Activated naive CD4-positive, alpha-beta T cell treated with anti-CD3 and anti-CD28 coated beads, Interleukin-2, amount 50 U/mL, for 24 hours (primary cell): ENCODE results near the gene STBD1.

ENCODE experiments used
- H3K27ac Mint-ChIP-seq: one replicate; pipeline ENCODE4 v1.8.0; 2021; ENCODE audit warnings: mild to moderate bottlenecking, mixed read lengths
- H3K27me3 Mint-ChIP-seq: one replicate; pipeline ENCODE4 v1.8.0; 2021; ENCODE audit warnings: mixed read lengths
- H3K36me3 Mint-ChIP-seq: one replicate; pipeline ENCODE4 v1.8.0; 2021; ENCODE audit warnings: mixed read lengths
- H3K4me1 Mint-ChIP-seq: one replicate; pipeline ENCODE4 v1.8.0; 2021; ENCODE audit warnings: mixed read lengths
- H3K4me3 Mint-ChIP-seq: one replicate; pipeline ENCODE4 v1.8.0; 2021; ENCODE audit warnings: mild to moderate bottlenecking, mixed read lengths
- H3K9me3 Mint-ChIP-seq: one replicate; pipeline ENCODE4 v1.8.0; 2021; ENCODE audit warnings: mixed read lengths

The STBD1 gene

GRCh38 chr4:76305971-76306881 is at the start of gene STBD1:
TSS of gene STBD1 (plus strand) at chr4:76306733. CDS start at chr4:76306770, 37 bp downstream.
- H3K4me1 Mint-ChIP-seq, result peaks cover 28% of the 10 kb centered on the region
- H3K27ac Mint-ChIP-seq, result no peak within 1 kb of the TSS
- no peaks in the 10 kb centered on the region for H3K9me3 Mint-ChIP-seq
- peak within 1 kb of the TSS; percentile 78 for H3K4me3 Mint-ChIP-seq
- H3K36me3 Mint-ChIP-seq, result no peaks in the 10 kb centered on the region
- H3K27me3 Mint-ChIP-seq, result no peaks in the 10 kb centered on the region

GRCh38 chr4:76256968-76257367 is 49.6 kb upstream of the STBD1 start:
- Mint-ChIP-seq H3K36me3 (no peaks in the 10 kb centered on the region), H3K4me1 (no peaks in the 10 kb centered on the region), H3K9me3 (no peaks in the 10 kb centered on the region), H3K4me3 (no peak overlapping the region), H3K27ac (no peak overlapping the region), H3K27me3 (peaks cover 27% of the 10 kb centered on the region)

- Mint-ChIP-seq H3K4me3 (no peak overlapping the region), H3K27ac (no peak overlapping the region), H3K27me3 (peaks cover 24% of the 10 kb centered on the region), H3K9me3 (no peaks in the 10 kb centered on the region), H3K36me3 (no peaks in the 10 kb centered on the region), H3K4me1 (no peaks in the 10 kb centered on the region)
Measured at GRCh38 chr4:76257824-76258223, 48.7 kb upstream of the STBD1 start.

DNA sequence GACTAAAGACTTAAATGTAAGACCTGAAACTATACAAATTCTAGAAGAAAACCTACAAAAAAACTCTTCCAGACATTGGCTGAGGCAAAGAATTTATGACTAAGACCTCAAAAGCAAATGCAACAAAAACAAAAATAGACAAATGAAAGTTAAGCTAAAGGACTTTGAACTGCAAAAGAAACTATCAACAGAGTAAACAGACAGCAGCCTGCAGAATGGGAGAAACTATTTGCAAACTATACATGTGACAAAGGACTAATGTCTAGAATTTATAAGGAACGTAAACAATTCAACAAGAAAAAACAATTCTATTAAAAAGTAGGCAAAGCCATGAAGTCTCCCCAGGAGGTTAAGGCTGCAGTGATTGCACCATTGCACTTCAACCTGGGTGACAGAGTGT is 46.0 kb upstream of the STBD1 start:
- no peaks in the 10 kb centered on the region for H3K9me3 Mint-ChIP-seq
- no peak overlapping the region for H3K27ac Mint-ChIP-seq
- peaks cover 3% of the 10 kb centered on the region for H3K27me3 Mint-ChIP-seq
- no peak overlapping the region for H3K4me3 Mint-ChIP-seq
- H3K36me3 Mint-ChIP-seq, result no peaks in the 10 kb centered on the region
- H3K4me1 Mint-ChIP-seq, result no peaks in the 10 kb centered on the region

DNA sequence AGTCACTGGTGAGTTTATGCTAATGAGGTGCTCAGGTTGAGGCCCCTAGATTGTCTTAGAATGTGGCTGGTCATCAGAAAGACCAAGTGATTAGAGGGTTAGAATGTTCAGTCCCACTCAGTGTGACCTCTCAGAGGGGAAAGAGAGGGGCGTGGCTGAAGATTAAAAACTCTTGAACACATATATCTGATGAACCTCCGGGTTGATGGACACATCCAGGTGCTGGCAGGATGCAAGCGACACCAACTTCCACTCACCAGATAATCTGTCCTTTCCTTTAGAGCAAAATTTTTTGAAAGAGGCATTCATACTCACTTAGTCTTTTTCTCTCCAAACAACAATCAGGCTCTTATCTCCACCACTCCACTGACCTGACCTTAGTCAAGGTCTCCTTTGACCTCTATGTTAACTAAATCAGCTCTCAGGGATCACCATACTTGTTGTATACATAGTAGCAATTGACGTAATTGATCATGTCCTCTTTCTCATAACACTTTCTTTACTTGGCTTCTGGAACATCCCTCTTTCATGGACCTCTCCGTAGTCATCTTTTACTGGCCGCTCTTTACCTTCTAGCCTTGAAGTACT is 40.8 kb upstream of the STBD1 start:
- no peaks in the 10 kb centered on the region for H3K9me3 Mint-ChIP-seq
- H3K4me1 Mint-ChIP-seq, result no peaks in the 10 kb centered on the region
- no peak overlapping the region for H3K27ac Mint-ChIP-seq
- no peak overlapping the region for H3K4me3 Mint-ChIP-seq
- no peaks in the 10 kb centered on the region for H3K36me3 Mint-ChIP-seq
- H3K27me3 Mint-ChIP-seq, result no peaks in the 10 kb centered on the region

GRCh38 chr4:76266627-76267026 is 39.9 kb upstream of the STBD1 start:
- H3K9me3 Mint-ChIP-seq, result no peaks in the 10 kb centered on the region
- no peaks in the 10 kb centered on the region for H3K4me1 Mint-ChIP-seq
- no peak overlapping the region for H3K27ac Mint-ChIP-seq
- no peaks in the 10 kb centered on the region for H3K27me3 Mint-ChIP-seq
- no peaks in the 10 kb centered on the region for H3K36me3 Mint-ChIP-seq
- H3K4me3 Mint-ChIP-seq, result no peak overlapping the region

- Mint-ChIP-seq H3K27ac (no peak overlapping the region), H3K4me3 (no peak overlapping the region), H3K36me3 (no peaks in the 10 kb centered on the region), H3K9me3 (no peaks in the 10 kb centered on the region), H3K4me1 (no peaks in the 10 kb centered on the region), H3K27me3 (peaks cover under 1% of the 10 kb centered on the region)
Measured at GRCh38 chr4:76267811-76268210, 38.7 kb upstream of the STBD1 start.

DNA sequence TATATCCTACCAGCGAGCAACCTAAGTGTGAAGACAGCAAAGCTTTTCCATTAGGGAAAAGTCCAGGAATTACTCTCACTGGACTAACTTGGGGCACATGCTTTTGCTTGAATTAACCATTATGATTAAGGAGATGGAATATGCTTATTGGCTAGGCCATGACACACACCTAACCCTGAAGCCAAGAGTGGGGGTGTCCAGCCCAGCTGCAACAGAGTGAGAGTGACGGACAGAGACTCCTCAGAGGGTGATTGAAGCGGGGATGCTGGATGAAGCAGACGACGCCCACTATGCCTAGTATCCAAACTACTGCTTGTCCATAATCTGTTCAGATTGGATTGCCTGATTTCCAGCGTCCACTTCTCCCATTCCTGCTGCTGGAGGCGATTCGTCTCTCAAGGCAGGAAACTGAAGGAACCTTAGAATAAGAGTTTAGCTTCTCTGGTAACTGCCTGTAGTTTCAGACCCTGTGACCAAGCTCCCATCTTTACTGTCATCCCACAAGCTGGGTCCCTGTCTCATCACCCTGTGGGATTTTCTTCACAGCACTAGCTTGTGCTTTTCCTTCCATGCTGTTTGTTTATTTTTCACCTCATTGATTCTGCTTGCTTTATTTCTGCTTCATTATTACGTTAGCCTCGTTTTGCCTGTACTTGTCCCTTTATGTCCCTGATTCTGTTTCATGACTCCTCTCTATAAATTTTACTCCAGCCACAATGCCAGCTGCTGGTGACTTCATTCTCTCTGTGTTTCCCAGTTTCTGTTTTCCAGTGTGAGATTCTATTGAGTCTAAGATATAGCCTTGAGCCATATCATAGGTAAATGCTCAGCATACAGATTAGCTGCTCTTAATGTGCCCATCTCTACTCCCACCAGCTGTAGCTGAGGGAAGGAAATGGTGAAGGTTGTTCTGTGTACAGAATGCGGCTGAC is 36.0 kb upstream of the STBD1 start:
- Mint-ChIP-seq H3K4me3 (no peak overlapping the region), H3K4me1 (no peaks in the 10 kb centered on the region), H3K36me3 (no peaks in the 10 kb centered on the region), H3K27ac (no peak overlapping the region), H3K27me3 (peaks cover 2% of the 10 kb centered on the region), H3K9me3 (no peaks in the 10 kb centered on the region)

DNA sequence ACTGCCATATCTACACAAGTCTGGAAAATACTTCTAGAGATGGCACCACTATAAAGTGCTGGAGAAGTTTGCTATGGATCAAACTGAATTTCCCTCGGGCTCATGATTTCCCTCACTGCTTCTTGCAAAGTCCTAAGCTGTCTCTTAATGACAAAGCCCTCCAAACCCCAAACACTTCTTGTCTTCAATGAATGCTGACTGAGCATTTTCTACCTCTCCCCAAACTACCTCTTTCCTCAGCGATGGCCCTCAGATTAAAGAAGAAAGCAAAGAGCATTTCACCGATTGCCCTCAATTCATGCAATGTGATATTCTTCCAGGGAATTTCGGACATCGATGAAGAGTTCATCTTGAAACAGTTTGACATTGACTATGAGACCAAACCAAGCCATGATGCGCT is 35.3 kb upstream of the STBD1 start:
- H3K36me3 Mint-ChIP-seq, result no peaks in the 10 kb centered on the region
- no peaks in the 10 kb centered on the region for H3K4me1 Mint-ChIP-seq
- no peak overlapping the region for H3K27ac Mint-ChIP-seq
- H3K9me3 Mint-ChIP-seq, result no peaks in the 10 kb centered on the region
- H3K4me3 Mint-ChIP-seq, result no peak overlapping the region
- H3K27me3 Mint-ChIP-seq, result peaks cover 2% of the 10 kb centered on the region

DNA sequence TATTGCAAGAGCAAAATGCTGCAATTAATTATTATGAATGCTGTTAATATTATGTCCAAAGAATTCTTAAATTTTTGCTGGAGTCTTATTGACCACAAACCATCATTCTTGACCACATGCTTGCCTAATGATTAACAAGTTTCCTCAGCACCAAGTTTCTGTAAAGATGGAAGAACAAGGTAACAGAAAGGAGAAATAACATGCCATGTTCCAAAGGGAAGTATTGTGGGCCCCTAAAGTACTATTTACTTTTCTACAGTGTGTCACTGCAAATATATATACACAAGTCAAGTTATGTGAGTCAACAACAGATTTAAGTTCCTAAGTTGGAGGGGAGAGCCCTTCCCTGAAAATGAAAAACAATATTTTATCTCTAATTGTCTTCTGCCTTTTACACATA is 34.5 kb upstream of the STBD1 start:
- Mint-ChIP-seq H3K9me3 (no peaks in the 10 kb centered on the region), H3K27ac (no peak overlapping the region), H3K36me3 (no peaks in the 10 kb centered on the region), H3K27me3 (peaks cover 2% of the 10 kb centered on the region), H3K4me1 (no peaks in the 10 kb centered on the region), H3K4me3 (no peak overlapping the region)

GRCh38 chr4:76272582-76272981 is 34.0 kb upstream of the STBD1 start:
- Mint-ChIP-seq H3K4me1 (no peaks in the 10 kb centered on the region), H3K27me3 (peaks cover 2% of the 10 kb centered on the region), H3K36me3 (no peaks in the 10 kb centered on the region), H3K4me3 (no peak overlapping the region), H3K27ac (no peak overlapping the region), H3K9me3 (no peaks in the 10 kb centered on the region)

- H3K36me3 Mint-ChIP-seq, result no peaks in the 10 kb centered on the region
- no peaks in the 10 kb centered on the region for H3K9me3 Mint-ChIP-seq
- no peak overlapping the region for H3K27ac Mint-ChIP-seq
- H3K27me3 Mint-ChIP-seq, result peaks cover 2% of the 10 kb centered on the region
- no peak overlapping the region for H3K4me3 Mint-ChIP-seq
- H3K4me1 Mint-ChIP-seq, result no peaks in the 10 kb centered on the region
Measured at GRCh38 chr4:76272999-76273398, 33.5 kb upstream of the STBD1 start.

DNA sequence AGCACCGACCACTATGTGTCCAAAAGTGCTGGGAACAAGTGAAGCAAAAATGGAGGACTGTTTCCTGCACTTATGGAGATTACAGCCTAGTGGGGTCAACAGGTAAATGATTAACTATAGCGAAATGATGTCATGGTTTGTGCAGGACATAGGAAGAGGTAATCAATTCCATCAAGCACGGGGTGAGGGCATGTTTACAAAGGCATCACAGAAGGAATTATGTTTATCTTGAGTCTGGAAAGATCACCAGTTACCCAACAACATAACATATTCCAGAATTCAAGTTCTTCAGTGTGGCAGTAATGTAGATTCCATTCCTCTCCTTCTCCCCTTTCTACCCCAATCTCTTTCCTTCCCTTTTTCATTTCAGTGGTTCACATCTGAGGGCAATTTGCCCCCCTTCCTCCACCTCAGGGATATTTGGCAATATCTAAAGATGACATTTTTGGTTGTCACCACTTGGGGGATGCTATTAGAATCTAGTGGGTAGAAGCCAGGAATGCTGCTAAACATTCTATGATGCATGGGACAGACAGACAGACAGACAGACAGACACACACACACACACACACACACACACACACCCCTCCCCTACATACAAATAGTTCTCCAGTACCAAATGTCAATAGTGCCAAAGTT is 30.9 kb upstream of the STBD1 start:
- Mint-ChIP-seq H3K4me1 (no peaks in the 10 kb centered on the region), H3K9me3 (no peaks in the 10 kb centered on the region), H3K27me3 (peaks cover 2% of the 10 kb centered on the region), H3K4me3 (no peak overlapping the region), H3K27ac (peak overlapping the region; percentile 9), H3K36me3 (no peaks in the 10 kb centered on the region)

DNA sequence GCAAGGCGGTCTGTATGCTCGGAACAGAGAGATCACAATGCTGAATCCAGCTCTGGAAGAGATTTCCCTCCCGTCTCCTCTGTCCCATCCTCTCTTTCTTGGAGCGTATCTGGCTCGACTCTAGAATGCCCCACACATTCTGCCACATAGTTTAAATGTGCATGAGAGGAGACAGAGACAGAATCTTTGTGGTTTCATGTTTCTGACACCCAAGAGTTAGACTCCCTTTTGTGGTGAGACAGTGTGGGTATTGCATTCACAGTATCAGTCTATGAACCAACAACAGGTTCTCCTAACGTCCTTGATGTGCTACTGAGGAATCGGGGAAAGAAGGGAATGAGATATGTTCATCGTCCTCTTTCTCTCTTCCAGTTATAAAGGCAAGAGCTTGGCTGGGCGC is 29.7 kb upstream of the STBD1 start:
- Mint-ChIP-seq H3K27me3 (peaks cover 2% of the 10 kb centered on the region), H3K36me3 (no peaks in the 10 kb centered on the region), H3K27ac (no peak overlapping the region), H3K9me3 (no peaks in the 10 kb centered on the region), H3K4me3 (no peak overlapping the region), H3K4me1 (no peaks in the 10 kb centered on the region)

GRCh38 chr4:76277667-76278066 is 28.9 kb upstream of the STBD1 start:
- Mint-ChIP-seq H3K4me3 (no peak overlapping the region), H3K9me3 (no peaks in the 10 kb centered on the region), H3K36me3 (no peaks in the 10 kb centered on the region), H3K4me1 (no peaks in the 10 kb centered on the region), H3K27ac (no peak overlapping the region), H3K27me3 (peaks cover 2% of the 10 kb centered on the region)
